ENCODE measurements around the gene UNG.

The UNG gene

GRCh38 chr12:109156036-109156435 is 58.6 kb downstream of the UNG start:
- no peak for DNase-seq (ENCODE audit: low spot score)

GRCh38 chr12:109156586-109156985 is 59.2 kb downstream of the UNG start:
- no peak for DNase-seq (ENCODE audit: low spot score)

- no peak for DNase-seq (ENCODE audit: low spot score)
These were observed 60.6 kb downstream of the UNG start for GRCh38 chr12:109157986-109158385.

GRCh38 chr12:109160433-109160832 is 63.0 kb downstream of the UNG start:
- DNase-seq (ENCODE audit: low spot score) = no peak

Data from AG08396 (cell line).